HEK293 (cell line): ENCODE data around the gene KLHL4.

ENCODE experiments used
- CTCF ChIP-seq: fragments of 450-650 bp; formaldehyde crosslinking; IDR thresholded peaks from 2 replicates; pipeline ENCODE4 v1.5.1; 2016; ENCODE audit warnings: missing biosample characterization, missing genetic modification characterization
- GLI2 ChIP-seq: fragments of 450-650 bp; formaldehyde crosslinking; IDR thresholded peaks from 2 replicates; pipeline ENCODE4; 2017; ENCODE audit warnings: missing biosample characterization, missing genetic modification characterization, low read depth, borderline replicate concordance
- MEIS1 ChIP-seq: sonication (generic); formaldehyde crosslinking; IDR thresholded peaks from 2 replicates; pipeline ENCODE4 v1.8.1; 2022; ENCODE audit warnings: missing genetic modification reagents, mild to moderate bottlenecking, borderline replicate concordance
- ZBTB1 ChIP-seq: fragments of 450-650 bp; formaldehyde crosslinking; IDR thresholded peaks from 2 replicates; pipeline ENCODE4 v1.5.1; 2016; ENCODE audit warnings: missing biosample characterization, missing genetic modification characterization
- ZBTB20 ChIP-seq: fragments of 450-650 bp; formaldehyde crosslinking; IDR thresholded peaks from 2 replicates; pipeline ENCODE4 v1.5.1; 2016; ENCODE audit warnings: missing biosample characterization, missing genetic modification characterization
- ZNF121 ChIP-seq: fragments of 450-650 bp; formaldehyde crosslinking; IDR thresholded peaks from 2 replicates; pipeline ENCODE4 v1.5.1; 2016; ENCODE audit warnings: missing biosample characterization, missing genetic modification characterization
- ZNF223 ChIP-seq: fragments of 450-650 bp; formaldehyde crosslinking; IDR thresholded peaks from 2 replicates; pipeline ENCODE4 v1.5.1; 2016; ENCODE audit warnings: missing biosample characterization, missing genetic modification characterization
- ZNF239 ChIP-seq: fragments of 450-650 bp; formaldehyde crosslinking; IDR thresholded peaks from 2 replicates; pipeline ENCODE4 v1.5.1; 2016; ENCODE audit warnings: missing biosample characterization, missing genetic modification characterization
- ZNF24 ChIP-seq: fragments of 450-650 bp; formaldehyde crosslinking; IDR thresholded peaks from 2 replicates; pipeline ENCODE4 v1.5.1; 2016; ENCODE audit warnings: missing biosample characterization, missing genetic modification characterization
- ZNF274 ChIP-seq, 2 experiments: fragments of 200-500 bp in 1 of 2; fragments of 450-650 bp in 1 of 2; sonication (Bioruptor generic) in 1 of 2; formaldehyde crosslinking in 1 of 2; IDR thresholded peaks; 2 replicates each; pipeline versions ENCODE4 v1.5.1 to v1.6.1; 2014 to 2016; ENCODE audit warnings: borderline replicate concordance in 1 of 2, inconsistent platforms in 1 of 2, low read length in 1 of 2, missing biosample characterization in 1 of 2, missing genetic modification characterization in 1 of 2
- ZNF37A ChIP-seq: fragments of 450-650 bp; IDR thresholded peaks from 2 replicates; pipeline ENCODE4 v1.5.1; 2018; ENCODE audit warnings: missing biosample characterization, missing genetic modification characterization
- TF ChIP-seq, protein P1 (sequence below): fragments of 450-650 bp; formaldehyde crosslinking; IDR thresholded peaks from 2 replicates; pipeline ENCODE4 v1.5.1; 2016; ENCODE audit warnings: missing biosample characterization, missing genetic modification characterization, borderline replicate concordance
- TF ChIP-seq, protein P2 (sequence below): fragments of 450-650 bp; formaldehyde crosslinking; IDR thresholded peaks from 2 replicates; pipeline ENCODE4 v1.5.1; 2016; ENCODE audit warnings: missing biosample characterization, missing genetic modification characterization

- TF ChIP-seq ZNF274 (IDR thresholded peaks at IDR 0.05; ENCODE audit: low read length) = no peak
- TF ChIP-seq ZNF274 (tag by site-specific recombination; IDR thresholded peaks at IDR 0.05; ENCODE audit: borderline replicate concordance) = no peak
- no peak for TF ChIP-seq GLI2 (tag by site-specific recombination)
- no peak for TF ChIP-seq ZNF37A (tag by site-specific recombination)
- no peak for TF ChIP-seq CTCF (tag by site-specific recombination)
- no peak for TF ChIP-seq MEIS1 (CRISPR knock-in tag)
- no peak for TF ChIP-seq ZNF24 (tag by site-specific recombination)
- no peak for TF ChIP-seq ZNF223 (tag by site-specific recombination)
- no peak for TF ChIP-seq ZNF239 (tag by site-specific recombination)
- TF ChIP-seq, protein P1, sequence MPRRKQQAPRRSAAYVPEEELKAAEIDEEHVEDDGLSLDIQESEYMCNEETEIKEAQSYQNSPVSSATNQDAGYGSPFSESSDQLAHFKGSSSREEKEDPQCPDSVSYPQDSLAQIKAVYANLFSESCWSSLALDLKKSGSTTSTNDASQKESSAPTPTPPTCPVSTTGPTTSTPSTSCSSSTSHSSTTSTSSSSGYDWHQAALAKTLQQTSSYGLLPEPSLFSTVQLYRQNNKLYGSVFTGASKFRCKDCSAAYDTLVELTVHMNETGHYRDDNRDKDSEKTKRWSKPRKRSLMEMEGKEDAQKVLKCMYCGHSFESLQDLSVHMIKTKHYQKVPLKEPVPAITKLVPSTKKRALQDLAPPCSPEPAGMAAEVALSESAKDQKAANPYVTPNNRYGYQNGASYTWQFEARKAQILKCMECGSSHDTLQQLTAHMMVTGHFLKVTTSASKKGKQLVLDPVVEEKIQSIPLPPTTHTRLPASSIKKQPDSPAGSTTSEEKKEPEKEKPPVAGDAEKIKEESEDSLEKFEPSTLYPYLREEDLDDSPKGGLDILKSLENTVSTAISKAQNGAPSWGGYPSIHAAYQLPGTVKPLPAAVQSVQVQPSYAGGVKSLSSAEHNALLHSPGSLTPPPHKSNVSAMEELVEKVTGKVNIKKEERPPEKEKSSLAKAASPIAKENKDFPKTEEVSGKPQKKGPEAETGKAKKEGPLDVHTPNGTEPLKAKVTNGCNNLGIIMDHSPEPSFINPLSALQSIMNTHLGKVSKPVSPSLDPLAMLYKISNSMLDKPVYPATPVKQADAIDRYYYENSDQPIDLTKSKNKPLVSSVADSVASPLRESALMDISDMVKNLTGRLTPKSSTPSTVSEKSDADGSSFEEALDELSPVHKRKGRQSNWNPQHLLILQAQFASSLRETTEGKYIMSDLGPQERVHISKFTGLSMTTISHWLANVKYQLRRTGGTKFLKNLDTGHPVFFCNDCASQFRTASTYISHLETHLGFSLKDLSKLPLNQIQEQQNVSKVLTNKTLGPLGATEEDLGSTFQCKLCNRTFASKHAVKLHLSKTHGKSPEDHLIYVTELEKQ (tag by site-specific recombination) = no peak
- TF ChIP-seq, protein P2, sequence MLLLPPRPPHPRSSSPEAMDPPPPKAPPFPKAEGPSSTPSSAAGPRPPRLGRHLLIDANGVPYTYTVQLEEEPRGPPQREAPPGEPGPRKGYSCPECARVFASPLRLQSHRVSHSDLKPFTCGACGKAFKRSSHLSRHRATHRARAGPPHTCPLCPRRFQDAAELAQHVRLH = no peak
- no peak for TF ChIP-seq ZBTB1
- TF ChIP-seq ZBTB20 (tag by site-specific recombination) = no peak
- TF ChIP-seq ZNF121 (tag by site-specific recombination) = no peak
Observed at GRCh38 chrX:87702795-87703194, 185.2 kb downstream of the KLHL4 start.
